ENCODE measurements around the gene UIMC1.
"Not testable (repeated sequence)": the region's sequence is repeated elsewhere in the genome, so short reads cannot be mapped to it uniquely, and the experiment has no call there.

Gene UIMC1

DNA sequence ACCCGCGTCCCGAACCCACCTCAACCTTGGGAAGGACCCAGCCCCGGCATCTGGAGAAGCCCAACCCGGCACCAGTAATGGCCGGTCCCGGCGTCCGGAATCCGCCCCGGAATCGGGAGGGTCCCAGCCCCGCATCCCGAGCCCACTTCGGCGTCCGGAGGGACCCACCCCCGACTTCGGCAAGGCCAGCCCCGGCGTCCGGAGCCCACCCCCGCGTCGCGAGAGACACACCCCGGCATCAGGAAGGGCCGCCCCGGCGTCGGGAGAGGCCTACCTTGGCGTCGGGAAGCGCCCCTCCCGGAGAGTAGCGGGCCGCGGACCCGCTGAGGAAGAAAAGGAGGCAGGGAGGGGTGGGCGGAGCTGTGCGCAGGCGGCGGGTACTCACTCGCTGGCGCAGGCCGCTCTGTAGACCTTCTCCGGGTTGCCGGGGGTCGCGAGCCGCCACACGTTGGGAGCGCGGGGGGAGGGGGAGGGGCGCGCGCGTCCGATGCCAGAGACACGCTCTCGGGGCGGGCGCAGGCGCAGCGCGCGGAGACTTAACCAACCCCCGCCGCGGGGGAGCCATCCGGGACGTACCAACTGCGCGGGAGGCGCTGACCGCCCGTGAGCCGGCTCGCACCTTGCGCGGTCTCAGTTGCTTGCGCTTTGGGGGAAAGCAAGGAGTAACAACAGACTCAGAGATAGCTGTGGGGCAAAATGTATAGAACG is at the start of gene UIMC1:
TSS of gene UIMC1 (minus strand) at position 515 of the 708 bp plus-strand sequence. CDS start 24,164 bp downstream, outside the sequence.
- DNase-seq (ENCODE audit: low read depth in 1 of 2, low spot score in 1 of 2): peak; percentile 84 to 90

- DNase-seq (ENCODE audit: low read depth in 1 of 2, low spot score in 1 of 2): no peak
Measured at GRCh38 chr5:177049285-177049684, 42.7 kb upstream of the UIMC1 start.

DNA sequence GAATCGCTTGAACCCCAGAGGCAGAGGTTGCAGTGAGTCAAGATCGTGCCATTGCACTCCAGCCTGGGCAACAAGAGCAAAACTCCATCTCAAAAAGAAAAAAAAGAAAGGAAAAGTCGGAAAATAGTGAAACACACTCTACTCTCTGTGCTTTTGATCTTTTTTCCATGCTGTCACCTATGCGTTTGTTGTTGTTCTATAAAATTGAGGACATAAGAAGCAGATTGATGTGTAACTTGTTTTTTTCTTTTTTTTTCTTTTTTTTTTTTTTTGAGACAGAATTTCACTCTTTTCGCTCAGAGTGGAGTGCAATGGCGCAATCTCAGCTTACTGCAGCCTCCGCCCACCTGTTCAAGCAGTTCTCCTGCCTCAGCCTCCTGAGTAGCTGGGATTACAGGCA is 42.0 kb upstream of the UIMC1 start:
- not testable (repeated sequence) for DNase-seq (ENCODE audit: low read depth in 1 of 2, low spot score in 1 of 2)

DNA sequence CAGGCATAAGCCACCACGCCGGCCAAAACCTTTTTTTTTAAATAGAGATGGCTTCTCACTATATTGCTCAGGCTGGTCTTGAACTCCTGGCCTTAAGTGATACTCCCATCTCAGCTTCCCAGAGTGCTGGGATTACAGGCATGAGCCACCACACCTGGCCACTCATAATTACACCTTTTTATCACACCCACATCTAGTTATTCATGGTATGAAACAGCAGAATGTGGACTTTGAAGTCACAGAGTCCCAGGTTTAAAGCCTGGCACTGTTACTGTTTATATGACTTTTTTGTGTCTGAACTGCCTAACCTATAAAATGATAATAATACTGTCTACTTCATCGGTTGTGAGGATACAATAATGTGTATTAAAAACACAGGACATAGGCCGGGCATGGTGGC is 39.1 kb upstream of the UIMC1 start:
- no peak for DNase-seq (ENCODE audit: low read depth in 1 of 2, low spot score in 1 of 2)

GRCh38 chr5:177044641-177045040 is 38.1 kb upstream of the UIMC1 start:
- no peak for DNase-seq (ENCODE audit: low read depth in 1 of 2, low spot score in 1 of 2)

GRCh38 chr5:177043958-177044357 is 37.4 kb upstream of the UIMC1 start:
- DNase-seq (ENCODE audit: low read depth in 1 of 2, low spot score in 1 of 2): no peak

DNA sequence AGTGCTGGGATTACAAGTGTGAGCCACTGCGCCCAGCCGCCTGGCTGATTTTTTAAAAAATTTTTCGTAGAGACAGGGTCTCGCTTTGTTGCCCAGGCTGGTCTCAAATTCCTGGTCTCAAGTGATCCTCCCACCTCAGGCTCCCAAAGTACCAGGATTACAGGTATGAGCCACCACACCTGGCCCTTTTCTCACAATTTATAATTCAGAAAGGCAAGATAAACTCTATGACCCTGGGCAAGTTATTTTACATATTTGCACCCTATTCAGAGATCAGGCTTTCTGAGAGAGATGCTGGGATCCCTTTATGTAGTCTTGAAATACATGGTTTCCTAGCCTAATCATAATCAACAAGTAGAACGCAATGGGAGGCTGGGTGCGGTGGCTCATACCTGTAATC is 36.5 kb upstream of the UIMC1 start:
- DNase-seq (ENCODE audit: low read depth in 1 of 2, low spot score in 1 of 2): no peak

- no peak for DNase-seq (ENCODE audit: low read depth in 1 of 2, low spot score in 1 of 2)
Measured at GRCh38 chr5:177041936-177042335, 35.4 kb upstream of the UIMC1 start.

DNA sequence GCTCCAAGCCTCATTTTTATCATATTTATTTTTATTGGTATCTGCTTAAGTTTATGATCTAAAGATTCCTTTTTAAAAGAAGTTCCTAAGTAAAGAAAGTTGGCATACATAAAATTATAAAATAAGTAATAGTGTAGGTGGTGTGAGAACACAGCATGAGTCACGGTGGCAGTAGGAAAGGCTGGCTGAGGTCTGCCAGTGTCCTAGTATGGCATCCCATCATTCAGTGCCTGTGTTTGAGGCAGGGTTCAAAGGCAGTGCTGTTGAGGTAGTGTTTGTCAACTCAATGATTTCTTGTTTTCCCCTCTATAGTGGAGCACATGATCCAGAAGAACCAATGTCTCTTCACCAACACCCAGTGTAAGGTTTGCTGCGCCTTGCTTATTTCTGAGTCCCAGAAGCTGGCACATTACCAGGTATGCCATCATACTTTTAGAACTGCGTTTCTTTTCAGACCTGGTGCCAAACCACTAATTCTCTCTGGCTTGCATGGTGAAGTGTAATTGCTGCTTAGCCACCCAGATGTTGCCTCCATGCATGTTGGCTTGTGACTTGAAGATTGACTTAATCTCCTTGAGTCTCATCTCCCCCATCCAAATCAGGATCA is 34.3 kb upstream of the UIMC1 start:
- no peak for DNase-seq (ENCODE audit: low read depth in 1 of 2, low spot score in 1 of 2)

GRCh38 chr5:177036921-177037320 is 30.3 kb upstream of the UIMC1 start:
- no peak for DNase-seq (ENCODE audit: low read depth in 1 of 2, low spot score in 1 of 2)

GRCh38 chr5:177036443-177036842 is 29.9 kb upstream of the UIMC1 start:
- DNase-seq (ENCODE audit: low read depth in 1 of 2, low spot score in 1 of 2): no peak

DNA sequence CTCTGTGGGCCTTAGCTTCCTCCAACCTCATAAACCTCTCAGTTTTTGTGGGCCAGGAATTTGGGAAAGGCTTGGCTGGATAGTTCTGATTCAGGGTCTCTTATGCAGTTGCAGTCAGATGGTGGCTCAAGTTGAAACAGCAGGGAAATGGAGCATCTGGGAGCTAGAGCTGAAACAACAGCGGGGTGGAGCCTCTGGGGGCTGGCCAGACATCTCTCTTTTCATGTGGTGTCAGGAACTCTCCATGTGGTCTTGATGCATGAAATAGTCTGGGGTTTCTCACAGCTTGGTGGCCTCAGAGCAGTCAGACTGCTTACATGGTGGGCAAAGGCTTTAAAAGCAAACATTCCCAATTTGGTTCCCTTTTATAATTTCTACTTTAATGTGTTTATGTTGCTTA is 29.4 kb upstream of the UIMC1 start:
- no peak for DNase-seq (ENCODE audit: low read depth in 1 of 2, low spot score in 1 of 2)

- DNase-seq (ENCODE audit: low read depth in 1 of 2, low spot score in 1 of 2): no peak
Measured at GRCh38 chr5:177029498-177029897, 22.9 kb upstream of the UIMC1 start.

- DNase-seq (ENCODE audit: low read depth in 1 of 2, low spot score in 1 of 2): no peak
Measured at GRCh38 chr5:177027665-177028064, 21.1 kb upstream of the UIMC1 start.

GRCh38 chr5:177025101-177025601 is 18.6 kb upstream of the UIMC1 start:
- DNase-seq (ENCODE audit: low read depth in 1 of 2, low spot score in 1 of 2): no peak

- no peak for DNase-seq (ENCODE audit: low read depth in 1 of 2, low spot score in 1 of 2)
Measured at GRCh38 chr5:177024559-177024958, 18.0 kb upstream of the UIMC1 start.

GRCh38 chr5:177023303-177023664 is 16.7 kb upstream of the UIMC1 start:
- DNase-seq (ENCODE audit: low read depth in 1 of 2, low spot score in 1 of 2): no peak

GRCh38 chr5:177022386-177023302 is 16.1 kb upstream of the UIMC1 start, which contains the start of gene ZNF346:
Gene ZNF346, plus strand, starts transcription at chr5:177022696. Its CDS starts 43 bp downstream, at chr5:177022739.
- peak; percentile 81 to 82 for DNase-seq (ENCODE audit: low read depth in 1 of 2, low spot score in 1 of 2)

DNA sequence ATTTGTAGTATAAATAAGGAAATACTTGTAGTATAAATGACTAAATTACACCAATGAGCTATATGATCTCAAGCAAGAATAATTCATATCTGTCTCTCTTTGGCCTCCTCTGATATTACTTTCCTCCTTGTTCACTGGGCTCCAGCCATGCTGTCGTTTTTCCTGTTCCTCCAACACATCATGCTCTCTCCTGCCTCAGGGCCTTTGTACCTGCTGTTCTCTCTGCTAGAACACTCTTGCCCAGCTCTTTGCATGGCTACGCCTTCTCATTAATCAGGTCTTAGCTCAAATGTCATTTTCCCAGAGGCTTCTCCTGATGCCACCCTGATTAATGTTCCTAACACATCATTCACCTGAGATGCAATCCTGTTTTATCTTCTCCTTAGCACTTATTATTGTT is 13.5 kb upstream of the UIMC1 start:
- no peak for DNase-seq (ENCODE audit: low read depth in 1 of 2, low spot score in 1 of 2)

DNA sequence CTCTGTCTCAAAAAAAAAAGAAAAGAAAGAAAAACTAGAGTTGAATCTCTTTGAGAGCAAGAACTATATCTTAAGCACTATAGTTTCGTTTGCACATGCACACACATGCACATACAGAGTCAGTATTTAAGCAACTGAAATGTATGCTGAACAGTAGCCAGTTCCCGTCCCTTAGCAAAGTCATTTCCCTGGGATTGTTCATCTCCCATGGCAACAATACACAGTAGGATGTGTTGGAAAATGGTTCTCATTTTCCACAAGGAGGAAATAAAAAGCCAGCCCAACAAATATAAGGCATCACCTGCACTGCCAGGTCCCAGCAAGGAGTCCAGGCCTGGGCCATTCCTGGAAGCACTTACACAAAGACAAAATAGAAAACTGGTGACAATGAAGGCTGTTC is 11.8 kb upstream of the UIMC1 start:
- no peak for DNase-seq (ENCODE audit: low read depth in 1 of 2, low spot score in 1 of 2)

DNA sequence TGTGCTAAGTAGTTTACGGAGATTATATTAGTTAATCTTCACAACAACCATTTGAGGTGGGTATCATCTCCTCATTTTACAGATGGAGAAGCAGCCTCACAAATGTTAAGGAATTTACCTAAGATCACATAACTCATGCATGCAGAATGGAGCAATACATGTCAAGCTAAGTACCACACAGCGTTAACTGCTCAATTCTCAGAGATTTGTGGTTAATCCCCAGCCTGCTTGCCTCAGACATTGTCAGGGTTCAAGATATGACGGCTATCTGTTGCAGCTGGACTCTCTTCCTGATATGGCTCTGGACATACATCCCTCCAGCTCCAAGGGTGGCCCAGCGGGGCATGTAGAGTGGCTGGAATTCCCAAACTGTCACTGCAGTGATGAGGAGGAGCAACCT is 8.6 kb upstream of the UIMC1 start:
- DNase-seq (ENCODE audit: low read depth in 1 of 2, low spot score in 1 of 2): no peak

DNA sequence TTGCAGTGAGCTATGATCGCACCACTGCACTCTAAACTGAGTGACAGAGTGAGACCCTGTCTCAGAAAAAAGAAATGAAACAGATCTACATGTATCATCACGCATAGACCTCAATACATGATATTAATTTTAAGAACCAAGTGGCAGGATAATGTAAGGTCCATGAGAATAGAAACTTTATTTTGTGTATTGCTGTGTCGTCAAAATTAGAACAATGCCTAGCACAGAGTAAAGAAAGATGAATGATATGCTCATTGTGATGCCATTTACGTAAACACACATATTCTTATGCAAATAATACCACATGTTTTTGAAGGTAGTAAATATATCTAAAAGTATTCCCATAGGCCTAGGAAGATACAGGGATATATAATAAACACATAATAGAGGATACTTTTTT is 3.6 kb upstream of the UIMC1 start:
- DNase-seq (ENCODE audit: low read depth in 1 of 2, low spot score in 1 of 2): no peak

All from stimulated activated CD4-positive, alpha-beta T cell treated with anti-CD3 and anti-CD28 coated beads, Interleukin-15, amount 100 ng/mL, for 1 hour (primary cell).